ENCODE measurements around the gene EMID1. TPM values are rescaled to one million over a fixed set of nuclear protein-coding genes. Genes with fewer than 3 reads are reported as not detected.
"Not testable (repeated sequence)": the region's sequence is repeated elsewhere in the genome, so short reads cannot be mapped to it uniquely, and the experiment has no call there.

EMID1 gene
- total RNA-seq, 1 donor from 2014 or later, result 0.84 TPM

DNA sequence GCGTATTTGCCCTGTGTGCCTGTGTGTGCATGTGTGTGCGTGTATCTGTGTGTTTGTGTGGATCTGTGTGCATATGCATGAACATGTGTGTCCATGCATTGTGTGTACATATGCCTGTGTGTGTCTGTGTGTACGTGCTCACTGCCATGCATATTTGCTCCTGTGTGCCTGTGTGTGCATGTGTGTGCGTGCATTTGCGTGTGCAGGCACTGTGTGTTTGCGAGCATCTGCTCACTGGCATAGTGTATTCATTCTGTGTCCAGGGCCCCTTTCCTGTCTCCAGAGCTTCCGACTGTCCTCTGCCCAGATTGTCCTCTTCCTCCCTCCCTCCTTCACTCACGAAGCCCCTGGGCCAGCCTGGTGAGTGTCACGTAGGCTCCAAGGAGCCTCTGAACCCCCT is 5.8 kb downstream of the EMID1 start:
- ATAC-seq, result no peak

DNA sequence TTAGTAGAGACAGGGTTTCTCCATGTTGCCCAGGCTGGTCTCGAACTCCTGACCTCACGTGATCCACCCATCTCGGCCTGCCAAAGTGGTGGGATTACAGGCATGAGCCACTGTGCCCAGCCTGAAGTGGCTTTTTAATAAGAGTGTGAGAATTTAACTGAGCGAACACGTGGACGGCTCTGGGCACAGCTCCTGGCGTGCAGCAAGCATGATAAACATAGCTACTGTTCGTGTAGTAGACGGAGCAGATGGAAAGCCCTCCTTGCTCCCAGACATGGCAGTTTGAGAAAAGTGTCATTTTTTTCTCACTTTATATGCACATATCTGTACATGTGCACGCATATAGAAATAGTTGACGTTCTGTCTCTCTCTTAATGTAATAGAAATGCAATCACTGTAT is 7.0 kb downstream of the EMID1 start:
- ATAC-seq, result no peak

DNA sequence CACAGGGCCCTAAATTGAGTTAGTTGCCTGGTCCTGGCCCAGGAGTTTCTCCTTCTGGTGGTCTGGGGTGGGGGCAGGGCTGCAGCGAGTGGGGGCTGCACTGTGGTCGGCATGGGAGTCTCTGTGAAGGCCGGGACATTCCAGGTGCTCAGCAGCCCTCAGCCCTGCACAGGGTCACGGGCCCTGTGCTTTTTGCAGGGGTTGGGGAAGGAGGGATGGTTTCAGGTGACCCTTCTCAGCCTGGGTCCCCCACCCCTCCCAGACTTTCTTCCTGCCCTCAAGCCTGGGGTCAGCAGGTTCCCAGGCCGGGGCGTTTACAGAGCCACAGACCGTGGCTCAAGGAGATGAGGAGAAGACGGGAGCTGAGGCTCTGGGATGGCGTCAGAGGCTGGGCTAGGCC is 7.8 kb downstream of the EMID1 start:
- no peak for ATAC-seq

DNA sequence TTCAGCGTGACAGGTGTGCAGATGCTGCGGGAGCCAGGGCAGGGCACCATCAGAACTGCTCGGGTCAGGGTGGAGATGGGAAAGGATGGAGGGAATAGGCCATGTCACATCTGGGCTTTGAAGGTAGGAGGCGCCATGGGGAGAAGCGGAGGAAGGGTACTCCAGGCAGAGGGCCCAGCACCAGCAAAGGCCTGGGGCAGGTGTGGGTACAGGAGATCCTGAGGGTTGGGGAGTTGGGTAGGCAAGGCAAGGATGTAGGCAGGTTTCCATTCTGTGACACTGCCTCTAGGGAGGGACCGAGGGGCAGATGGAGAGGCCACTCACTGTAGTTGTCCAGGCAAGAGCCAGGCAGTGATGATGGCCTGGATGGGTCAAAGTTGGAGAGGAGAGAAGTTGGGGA is 8.5 kb downstream of the EMID1 start:
- ATAC-seq, result no peak

DNA sequence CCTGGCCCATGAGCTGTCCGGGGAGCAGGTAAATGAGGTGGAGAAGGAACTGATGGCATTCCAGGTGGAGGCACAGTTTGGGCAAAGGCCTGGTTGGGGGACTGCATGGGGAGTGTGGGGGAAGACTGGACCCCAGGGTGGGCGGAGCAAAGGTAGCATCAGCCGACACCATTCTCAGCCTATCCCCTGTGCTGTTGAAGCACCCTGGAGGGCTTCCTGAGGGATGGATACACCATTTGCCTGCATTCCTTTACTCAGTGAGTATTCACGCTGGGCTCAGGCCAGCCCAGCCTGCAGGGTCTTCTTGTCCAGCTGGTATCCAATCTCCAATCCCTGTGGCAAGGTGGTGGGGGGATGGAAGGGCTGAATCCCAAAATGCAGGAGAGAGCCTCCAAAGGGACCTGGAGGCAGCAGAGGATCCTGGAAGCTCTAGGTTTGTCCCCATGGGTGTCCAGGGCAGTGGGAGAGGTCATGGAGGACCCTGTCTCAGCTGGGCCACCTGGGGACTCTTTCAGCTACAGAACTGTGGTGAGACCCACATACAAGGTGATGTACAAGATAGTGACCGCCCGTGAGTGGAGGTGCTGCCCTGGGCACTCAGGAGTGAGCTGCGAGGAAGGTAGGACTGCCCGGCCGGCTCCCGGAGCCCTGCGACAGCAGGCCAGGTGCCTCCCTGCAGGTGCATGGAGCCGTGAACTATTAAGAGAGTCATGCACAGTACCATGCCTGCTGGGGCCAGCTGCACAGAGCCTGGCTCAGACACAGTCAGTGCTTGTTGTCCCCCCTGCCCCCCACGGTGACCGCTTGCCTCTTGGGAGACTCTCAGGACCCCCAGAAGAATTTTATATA is 9.5 kb downstream of the EMID1 start:
- no peak for ATAC-seq

DNA sequence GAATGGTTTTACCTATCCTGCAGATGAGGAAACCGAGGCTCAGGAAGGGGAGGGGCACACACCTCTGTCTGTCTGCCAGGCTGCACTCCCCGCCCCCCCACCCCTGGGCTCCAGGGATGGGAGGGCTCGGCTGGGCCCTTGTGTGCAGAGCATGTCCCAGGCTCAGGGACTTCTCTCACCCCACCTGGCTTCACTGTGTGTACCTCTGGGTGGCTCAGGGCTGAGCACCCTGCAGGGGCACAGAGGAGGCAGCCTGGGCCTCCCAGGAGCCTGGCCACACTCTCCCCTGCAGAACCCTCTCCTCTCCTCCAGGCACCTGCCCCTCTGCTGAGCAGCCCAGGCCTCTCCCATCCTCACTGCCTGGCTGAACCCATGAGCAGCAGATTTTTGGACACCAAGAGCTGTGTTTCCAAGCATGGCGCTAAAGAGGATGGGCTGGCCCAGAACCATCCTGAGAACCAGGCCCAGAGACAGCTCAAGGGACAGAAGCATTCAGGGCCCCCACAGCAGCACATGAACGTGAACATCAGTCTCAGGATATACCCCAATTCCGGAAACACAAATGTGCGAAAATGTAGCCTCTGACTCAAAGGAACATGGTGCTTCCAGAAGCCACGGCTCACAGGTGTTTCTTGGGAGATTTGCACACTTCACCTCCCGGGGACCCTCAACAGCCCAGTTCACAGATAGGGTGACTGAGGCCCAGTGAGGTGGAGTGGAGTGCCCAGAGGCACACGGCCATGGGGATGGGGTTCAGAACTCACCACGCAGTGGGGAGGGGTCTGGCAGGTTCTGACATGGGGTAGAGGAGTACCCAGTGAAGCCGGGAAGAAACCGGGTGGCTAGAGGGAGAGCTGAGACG is 10.5 kb downstream of the EMID1 start:
- ATAC-seq, result no peak

DNA sequence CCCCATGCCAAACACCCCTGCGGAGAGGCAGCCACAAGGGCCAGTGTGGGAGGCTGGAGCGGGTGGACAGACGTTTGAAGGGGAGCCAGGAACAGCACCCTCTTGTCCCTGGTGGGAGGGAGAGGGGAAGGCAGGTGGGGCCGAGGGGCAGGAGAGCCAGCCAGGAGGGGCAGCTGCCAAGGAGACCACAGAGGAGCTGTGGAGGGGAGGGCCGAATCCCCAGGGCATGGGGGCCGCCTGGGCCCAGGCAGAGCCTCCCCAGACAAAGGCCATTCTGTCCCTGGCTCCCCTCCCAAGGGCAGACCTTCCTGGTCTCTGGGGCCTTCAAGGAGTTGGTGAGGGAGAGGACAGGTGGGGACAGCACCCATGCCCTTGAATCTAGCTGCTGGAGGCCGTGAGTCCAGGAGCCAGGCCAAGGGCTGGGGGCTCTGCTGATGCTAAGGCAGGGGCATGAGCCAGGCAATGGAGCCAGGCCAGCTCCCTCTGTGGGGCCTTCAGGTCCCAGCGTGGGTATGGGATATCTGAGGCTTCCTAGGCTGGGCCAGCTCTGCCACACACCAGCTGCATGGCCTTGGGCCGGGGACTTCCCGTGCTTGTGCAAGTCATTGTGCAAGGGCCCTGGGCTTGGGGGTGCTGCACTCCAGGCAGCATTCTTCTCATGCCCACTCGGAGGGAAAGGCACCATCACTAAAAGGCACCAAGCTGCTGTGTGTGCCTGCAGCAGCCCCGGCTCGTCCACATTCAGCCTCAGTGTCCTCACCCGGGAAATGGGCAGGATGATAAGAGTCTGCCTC is 11.4 kb downstream of the EMID1 start:
- ATAC-seq, result peak; percentile 5

DNA sequence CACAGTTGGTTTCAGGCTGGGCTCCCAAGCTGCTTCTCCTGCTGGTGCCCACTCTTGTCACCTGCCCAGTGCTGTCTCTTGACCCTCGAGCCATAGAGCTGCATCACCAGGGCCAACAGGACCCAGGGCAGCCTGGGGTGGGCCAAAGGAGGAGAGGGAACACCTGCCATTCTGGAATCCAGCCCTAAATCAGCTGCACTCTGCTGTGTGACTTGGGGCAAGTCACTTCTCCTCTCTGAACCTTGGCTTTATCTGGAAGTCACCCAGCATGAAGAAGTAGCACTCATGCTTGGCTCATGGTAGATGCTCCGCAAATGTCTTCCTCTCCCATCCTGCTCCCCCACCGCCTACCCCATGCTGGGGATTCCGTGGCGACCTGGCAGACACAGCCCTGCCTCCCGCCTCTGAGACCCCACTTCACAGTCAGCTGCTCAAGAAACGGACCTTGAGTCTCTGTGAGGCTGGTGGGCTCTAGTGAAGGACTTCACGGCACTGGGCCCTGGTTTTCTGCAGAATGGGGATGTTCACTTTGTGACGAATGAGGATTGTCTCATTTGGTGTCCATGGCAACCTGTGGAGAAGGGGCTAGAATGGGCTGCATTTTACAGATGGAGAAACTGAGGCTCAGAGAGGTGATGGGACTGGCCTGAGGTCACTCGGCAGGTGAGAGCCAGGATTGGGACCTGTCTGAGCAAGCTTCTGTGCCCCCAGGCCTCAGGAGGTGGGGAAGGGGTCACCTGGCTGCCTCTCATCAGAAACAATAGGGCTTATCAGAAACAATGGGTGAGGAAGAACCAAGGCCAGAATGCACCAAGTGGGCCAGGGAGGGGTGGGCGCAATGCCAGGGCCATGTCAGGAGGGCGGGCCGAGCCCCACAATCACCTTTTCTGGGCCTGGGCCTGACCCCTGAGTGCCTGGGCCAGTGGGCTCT is 12.4 kb downstream of the EMID1 start:
- ATAC-seq, result no peak

DNA sequence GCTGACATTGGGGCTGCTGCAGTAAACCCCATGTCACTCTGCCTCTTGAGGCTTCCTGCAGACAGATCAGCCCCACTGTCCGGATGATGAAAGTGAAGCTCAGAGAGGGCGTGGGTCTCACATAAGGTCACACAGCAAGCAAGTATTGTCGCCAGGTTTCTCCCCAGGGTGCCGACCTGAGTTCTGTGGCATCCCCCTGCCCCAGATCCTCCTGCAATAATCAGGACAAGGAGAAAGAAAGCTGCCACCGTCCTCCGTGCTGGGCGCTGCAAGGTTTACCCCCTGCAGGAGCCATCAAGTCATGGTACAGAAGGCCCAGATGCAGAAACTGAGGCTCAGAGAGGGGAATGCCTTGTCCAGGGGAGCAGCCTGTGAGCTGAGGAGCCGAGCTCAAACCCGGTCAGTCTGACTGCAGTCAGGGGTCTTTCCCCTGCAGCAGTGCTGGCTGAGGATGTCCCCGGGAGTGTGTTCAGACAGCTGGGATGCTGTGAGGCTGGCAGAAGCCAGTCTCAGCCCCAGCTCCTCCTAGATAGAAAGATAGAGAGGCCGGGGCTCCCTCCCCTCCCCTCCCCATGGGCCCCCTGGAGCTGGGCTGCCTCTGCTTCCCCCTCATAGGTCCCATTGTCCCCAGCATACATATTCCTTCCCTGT is 13.2 kb downstream of the EMID1 start:
- ATAC-seq, result no peak

DNA sequence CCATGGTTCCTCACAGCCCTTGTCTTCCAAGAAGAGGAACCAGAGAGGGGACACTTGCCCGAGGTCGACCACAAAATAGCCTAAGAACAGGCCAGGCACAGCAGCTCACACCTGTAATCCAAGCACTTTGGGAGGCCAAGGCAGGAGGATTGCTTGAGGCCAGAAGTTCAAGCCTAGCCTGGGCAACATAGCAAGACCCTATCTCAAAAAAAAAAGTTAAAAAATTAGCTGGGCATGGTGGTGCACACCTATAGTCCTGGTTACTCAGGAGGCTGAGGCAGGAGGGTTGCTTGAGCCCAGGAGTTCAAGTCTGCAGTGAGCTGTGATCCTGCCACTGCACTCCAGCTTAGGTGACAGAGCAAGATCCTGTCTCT is 13.7 kb downstream of the EMID1 start:
- not testable (repeated sequence) for ATAC-seq

DNA sequence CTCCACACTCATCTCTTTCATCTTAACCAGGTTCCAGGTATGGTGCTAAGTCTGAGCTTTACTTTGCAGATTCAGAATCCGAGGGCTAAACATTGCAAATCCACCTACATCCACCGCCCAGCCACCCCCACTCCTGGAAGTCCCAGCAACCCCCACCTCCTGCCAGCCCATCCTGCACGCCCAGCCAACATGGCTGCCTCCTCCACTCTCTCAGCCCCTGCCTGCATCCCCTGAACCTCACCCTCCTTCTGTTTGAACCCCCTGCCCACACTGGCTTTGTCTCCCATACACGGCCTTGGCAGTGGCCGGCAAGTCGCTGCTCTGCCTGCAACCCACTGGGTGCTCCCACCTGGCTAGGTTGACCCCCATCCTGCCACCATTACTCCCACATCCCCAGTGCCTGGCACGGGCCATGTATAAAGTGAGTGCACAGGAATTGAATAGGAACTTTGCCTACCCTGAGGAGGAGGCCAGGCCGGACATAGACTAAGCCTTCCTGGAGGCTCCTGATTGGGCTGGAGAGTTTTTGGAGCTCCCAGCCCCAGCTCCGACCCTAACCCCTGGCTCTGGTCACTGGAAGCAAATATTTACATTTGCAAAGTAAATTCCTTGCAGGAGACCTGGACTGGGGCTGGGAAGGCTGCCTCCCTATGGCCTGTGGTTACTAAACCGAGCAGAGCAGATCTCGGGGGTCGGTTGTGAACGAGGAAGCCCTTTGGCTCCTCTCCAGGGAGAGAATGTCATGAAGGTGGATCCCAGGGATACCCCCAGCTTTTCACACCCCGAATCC is 14.4 kb downstream of the EMID1 start:
- no peak for ATAC-seq

DNA sequence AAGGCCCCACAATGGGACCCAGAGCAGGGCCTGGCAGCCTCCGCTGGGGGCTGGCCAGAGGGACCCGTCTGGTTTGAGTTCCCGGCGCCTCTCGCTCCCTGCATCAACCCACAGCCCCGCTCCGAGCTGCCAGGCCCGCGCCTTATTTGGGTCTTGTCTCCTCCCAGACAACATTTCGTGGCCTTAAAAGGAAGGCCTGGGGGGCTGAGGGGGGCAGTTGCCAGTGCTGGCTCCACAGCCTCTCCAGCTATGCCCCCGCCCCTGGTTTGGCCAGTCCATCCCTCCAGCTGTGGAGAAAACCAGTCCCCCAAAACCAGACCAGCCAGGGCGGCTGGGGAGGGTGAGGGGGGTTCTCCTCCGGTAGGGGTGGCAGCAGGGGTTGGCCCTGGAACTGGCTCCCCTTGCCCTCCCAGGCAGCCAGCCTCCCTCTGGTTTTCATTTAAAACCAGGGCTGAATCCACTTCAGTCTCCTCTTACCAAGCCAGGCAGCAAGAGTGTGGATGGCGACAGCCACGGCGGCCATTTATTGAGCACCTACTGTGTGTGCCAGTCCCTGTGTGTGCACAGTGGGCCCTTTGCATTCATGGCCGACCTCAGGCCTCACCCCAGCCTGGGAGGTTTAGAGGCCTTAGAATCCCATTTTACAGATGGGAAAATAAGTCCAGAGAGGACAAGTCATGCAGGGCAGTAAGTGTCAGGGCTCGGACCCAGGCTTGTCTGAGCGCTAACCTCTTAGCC is 18.6 kb downstream of the EMID1 start:
- ATAC-seq, result no peak

DNA sequence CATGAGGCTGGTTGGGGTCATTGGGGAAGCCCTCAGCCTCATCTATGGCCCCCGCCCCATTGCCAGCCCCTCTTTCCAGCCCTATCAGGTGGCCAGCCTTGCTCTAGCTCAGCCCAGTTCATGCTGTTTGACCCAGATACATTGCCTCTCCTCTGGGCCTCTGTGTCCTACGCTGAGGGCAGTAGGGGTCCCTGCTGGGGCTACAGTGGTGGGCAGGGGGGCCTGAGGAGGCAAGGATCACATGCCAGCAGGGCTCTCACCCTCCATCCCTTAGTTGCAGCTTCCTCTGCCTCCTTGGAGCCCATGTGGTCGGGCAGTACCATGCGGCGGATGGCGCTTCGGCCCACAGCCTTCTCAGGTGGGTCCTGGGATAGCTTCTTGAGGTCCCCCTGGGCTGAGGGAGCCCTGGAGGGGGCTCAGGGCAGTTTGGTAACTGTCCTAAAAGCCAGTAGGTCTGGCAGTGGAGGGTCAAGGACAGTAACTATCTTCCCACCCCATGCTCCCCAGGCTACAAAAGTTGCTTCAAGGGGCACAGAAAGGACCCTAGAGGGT is 19.2 kb downstream of the EMID1 start:
- ATAC-seq, result peak; percentile 12

DNA sequence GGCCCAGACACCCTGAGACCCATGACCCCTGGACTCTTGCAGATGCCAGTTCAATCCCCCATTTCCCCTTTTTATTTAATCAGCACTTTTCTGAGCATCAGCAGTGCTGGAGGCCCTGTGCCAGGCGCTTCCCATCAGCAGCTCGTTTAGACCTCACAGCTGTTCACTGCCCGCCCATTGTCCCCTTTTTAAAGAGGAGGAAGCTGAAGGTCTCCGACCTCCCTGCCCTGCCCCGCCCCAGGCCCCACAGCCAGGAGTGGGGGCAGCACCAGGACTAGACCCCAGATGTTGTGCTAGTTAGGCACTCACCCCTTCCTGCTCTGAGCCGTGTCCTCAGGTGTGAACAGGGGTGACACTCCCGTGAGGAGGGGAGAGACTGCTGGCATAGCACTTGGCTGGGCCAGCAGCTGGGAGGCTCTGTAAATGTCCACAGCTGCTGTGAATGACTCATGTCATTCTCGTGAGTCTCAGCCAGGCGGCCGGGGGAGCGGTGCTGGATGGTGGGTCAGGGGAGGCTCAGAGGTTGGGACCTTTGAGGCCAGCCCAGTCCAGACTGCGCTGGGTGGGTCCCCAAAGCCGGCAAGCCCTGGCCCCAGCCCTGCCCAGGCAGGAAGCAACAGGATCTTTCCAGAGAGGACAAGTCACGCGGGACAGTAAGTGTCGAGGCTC is 19.9 kb downstream of the EMID1 start:
- ATAC-seq, result peak; percentile 64

DNA sequence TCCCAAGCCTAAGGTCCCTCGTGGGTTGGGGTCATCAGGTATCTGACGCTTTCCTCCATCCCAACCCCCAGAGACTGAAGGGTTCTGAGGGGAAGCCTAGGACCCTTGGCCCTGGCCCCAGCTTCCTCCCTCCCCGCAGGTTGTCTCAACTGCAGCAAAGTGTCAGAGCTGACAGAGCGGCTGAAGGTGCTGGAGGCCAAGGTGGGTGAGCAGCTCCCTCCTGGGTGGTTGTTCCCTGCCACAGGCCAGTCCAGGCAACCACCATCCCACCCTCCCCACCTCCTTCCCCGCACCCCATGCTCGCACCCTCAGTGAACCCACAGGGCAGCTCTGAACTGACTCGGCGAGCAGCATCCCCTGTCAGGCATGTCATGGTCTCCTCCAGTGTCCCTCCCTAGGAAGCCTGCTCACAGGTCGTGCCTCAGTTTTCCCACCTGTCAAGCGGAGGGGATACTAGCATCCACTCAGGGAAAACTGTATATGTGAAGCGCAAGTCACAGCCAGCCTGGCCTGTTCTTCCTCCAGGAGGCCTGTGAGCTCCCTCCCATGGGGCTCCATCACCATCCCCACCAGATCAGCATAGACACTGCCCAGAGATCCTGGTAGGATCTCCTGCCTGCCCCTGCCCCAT is 20.8 kb downstream of the EMID1 start:
- peak; percentile 25 for ATAC-seq

DNA sequence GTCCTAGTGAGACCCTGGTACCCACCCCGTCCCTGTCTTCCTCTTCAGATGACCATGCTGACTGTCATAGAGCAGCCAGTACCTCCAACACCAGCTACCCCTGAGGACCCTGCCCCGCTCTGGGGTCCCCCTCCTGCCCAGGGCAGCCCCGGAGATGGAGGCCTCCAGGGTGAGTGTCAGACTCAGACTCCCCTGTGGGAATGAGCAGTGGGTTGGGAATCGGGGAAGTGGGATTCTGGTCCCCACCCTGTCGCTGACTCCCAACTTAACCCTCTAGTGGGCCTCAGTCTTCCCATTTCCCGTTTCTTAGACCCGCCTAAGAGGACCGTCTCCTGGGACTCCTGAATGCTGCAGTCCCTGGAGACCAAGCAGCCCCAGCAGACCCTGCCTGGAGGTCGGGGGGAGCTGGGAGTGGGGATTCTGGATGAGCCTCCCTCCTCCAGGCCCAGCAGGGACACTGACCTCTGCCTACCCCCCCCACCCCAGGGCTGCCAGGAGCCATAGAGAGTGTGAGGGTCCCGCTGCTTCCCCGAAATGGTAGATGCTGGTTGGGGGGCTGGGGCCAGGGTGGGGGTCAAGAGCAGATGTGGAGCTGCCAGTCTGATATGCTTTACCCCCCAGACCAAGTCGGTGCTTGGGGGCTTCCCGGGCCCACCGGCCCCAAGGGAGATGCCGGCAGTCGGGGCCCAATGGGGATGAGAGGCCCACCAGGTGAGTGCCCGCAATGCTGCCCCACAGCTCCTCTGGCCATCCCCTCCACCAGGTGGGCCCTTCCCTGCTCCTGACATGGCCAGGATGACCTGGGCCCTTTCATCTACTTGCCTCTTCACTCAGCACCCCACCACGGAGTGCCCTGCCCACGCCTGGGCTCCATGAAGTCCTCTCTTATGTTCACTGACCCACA is 25.5 kb downstream of the EMID1 start:
- ATAC-seq, result peak; percentile 12

All from esophagus mucosa (tissue), 1 donor.